Endodermal cell (in vitro differentiated cells): ENCODE measurements around the gene NINJ1. TPM values are rescaled to one million over a fixed set of nuclear protein-coding genes. Genes with fewer than 3 reads are reported as not detected.

Experiments
- DNase-seq: peaks from one replicate; pipeline ENCODE4 v3.0.0-alpha.2; 2017
- H3K27ac ChIP-seq: 2 replicates; pipeline ENCODE4 v1.5.1; 2013; ENCODE audit warnings: mild to moderate bottlenecking, low read depth, low read length, moderate library complexity
- H3K27me3 ChIP-seq: 2 replicates; pipeline ENCODE4 v1.6.1; 2013; ENCODE audit warnings: mild to moderate bottlenecking, low read length, moderate library complexity; ENCODE audit not compliant: insufficient read depth, control insufficient read depth, poor library complexity, severe bottlenecking
- H3K36me3 ChIP-seq: 2 replicates; pipeline ENCODE4 v1.7.0; 2013; ENCODE audit warnings: mild to moderate bottlenecking, low read length, moderate library complexity; ENCODE audit not compliant: control insufficient read depth, insufficient read depth
- H3K4me1 ChIP-seq: one replicate; pipeline ENCODE4 v1.7.0; 2013; ENCODE audit warnings: low read length; ENCODE audit not compliant: control insufficient read depth, insufficient read depth
- H3K4me3 ChIP-seq: 2 replicates; pipeline ENCODE4 v1.5.1; 2013; ENCODE audit warnings: mild to moderate bottlenecking, low read length, moderate library complexity
- H3K9ac ChIP-seq: 2 replicates; pipeline ENCODE4 v1.6.1; 2013; ENCODE audit warnings: mild to moderate bottlenecking, low read length, moderate library complexity; ENCODE audit not compliant: poor library complexity, severe bottlenecking; ENCODE audit errors: extremely low read depth
- H3K9me3 ChIP-seq: 2 replicates; pipeline ENCODE4 v1.6.1; 2013; ENCODE audit warnings: mild to moderate bottlenecking, low read length, moderate library complexity; ENCODE audit not compliant: control insufficient read depth
- H3K27ac Mint-ChIP-seq: 2 replicates; pipeline ENCODE4 v1.8.0; 2020; ENCODE audit warnings: mixed read lengths
- H3K27me3 Mint-ChIP-seq: 2 replicates; pipeline ENCODE4 v1.8.0; 2021; ENCODE audit warnings: mild to moderate bottlenecking, mixed read lengths; ENCODE audit not compliant: insufficient read depth
- H3K36me3 Mint-ChIP-seq: 2 replicates; pipeline ENCODE4 v1.8.0; 2020; ENCODE audit warnings: low read depth, mixed read lengths
- H3K4me1 Mint-ChIP-seq: 2 replicates; pipeline ENCODE4 v1.8.0; 2020; ENCODE audit warnings: mixed read lengths
- H3K4me3 Mint-ChIP-seq: 2 replicates; pipeline ENCODE4 v1.8.0; 2020; ENCODE audit warnings: mild to moderate bottlenecking, moderate library complexity, mixed read lengths
- H3K9me3 Mint-ChIP-seq: 2 replicates; pipeline ENCODE4 v1.8.0; 2020; ENCODE audit warnings: mild to moderate bottlenecking, mixed read lengths
- CTCF ChIP-seq: fragments of 200-600 bp; sonication (generic); conservative IDR thresholded peaks from 2 replicates; pipeline ENCODE4 v1.5.0; 2021; ENCODE audit warnings: antibody characterized with exemption, mild to moderate bottlenecking
- WGBS, 2 experiments: methylation state at CpG; one replicate each; pipeline versions ENCODE4 v1.1.5 to v1.1.7; 2013; ENCODE audit warnings: missing lambda C conversion rate in 2 of 2, mixed read lengths in 1 of 2; ENCODE audit not compliant: insufficient coverage in 1 of 2, insufficient read length in 1 of 2; 5-methylcytosine and 5-hydroxymethylcytosine counted together
- total RNA-seq, 2 donors: library from RNA; stranded (reverse); fragmentation: NEBNext Ultra II Directional in 1 of 2; extraction: Animal tissue kit (Norgen Biotek cat#: 25700) in 1 of 2; gene quantifications; 2 replicates in 1 of 2; 3 replicates in 1 of 2; pipeline ENCODE4 v1.2.1, GENCODE V29; 2021

The NINJ1 gene
- total RNA-seq, 2 donors from 2014 or later, result 24.2 to 32.0 TPM

DNA sequence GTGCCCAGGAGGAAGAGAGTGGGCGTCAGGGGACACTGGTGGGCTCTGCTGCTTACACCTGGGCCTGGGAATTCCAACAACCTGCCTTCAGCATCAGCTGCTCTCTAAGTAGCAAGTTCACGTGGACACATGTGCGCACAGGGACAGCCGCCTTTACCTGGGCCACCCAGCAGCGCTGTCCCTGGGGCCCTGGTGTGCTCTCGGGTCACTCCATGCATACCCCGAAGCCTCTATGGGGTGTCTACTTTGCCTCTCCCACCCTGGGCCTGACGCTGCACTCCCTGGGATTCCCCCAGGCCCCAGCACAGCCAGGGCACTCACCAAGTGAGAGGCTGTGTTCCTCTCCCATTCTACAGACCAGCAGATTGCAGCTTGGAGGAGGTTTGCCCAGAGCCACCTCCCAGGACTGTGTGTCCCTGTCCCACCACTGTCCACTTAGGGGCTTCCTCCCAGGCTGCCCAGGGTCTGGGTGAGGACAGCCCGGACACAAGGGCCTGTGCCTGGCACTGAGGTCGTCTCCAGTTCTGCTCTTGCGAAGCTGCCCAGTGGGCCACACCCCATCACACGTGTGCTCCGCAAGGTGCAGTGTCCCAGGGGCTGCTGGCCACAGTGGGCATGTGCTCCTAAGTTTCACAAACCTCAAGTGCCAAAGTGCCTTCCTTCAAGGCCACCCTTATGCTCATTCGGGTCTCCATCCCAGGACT is 5.9 kb downstream of the NINJ1 start:
- H3K27ac ChIP-seq, result no peak overlapping the region
- H3K27me3 ChIP-seq, result no peaks in the 10 kb centered on the region
- Mint-ChIP-seq H3K36me3 (peaks cover 14% of the 10 kb centered on the region), H3K4me3 (no peak overlapping the region), H3K4me1 (peaks cover 13% of the 10 kb centered on the region), H3K27ac (no peak overlapping the region), H3K27me3 (no peaks in the 10 kb centered on the region), H3K9me3 (no peaks in the 10 kb centered on the region)
- peak; percentile 37 for DNase-seq
- no peak for TF ChIP-seq CTCF
- H3K4me3 ChIP-seq, result no peak overlapping the region
- no peaks in the 10 kb centered on the region for H3K9me3 ChIP-seq
- H3K36me3 ChIP-seq, result no peaks in the 10 kb centered on the region
- H3K9ac ChIP-seq, result no peak overlapping the region
- 89 to 93% methylated on average over 12 to 14 of the region's 14 CpGs for WGBS, 2 experiments
- peaks cover 5% of the 10 kb centered on the region for H3K4me1 ChIP-seq

GRCh38 chr9:93127395-93127911 is 6.6 kb downstream of the NINJ1 start:
- Mint-ChIP-seq H3K9me3 (no peaks in the 10 kb centered on the region), H3K27me3 (no peaks in the 10 kb centered on the region)
- 87% methylated on average over 8 of the region's 8 CpGs for WGBS, 2 experiments

DNA sequence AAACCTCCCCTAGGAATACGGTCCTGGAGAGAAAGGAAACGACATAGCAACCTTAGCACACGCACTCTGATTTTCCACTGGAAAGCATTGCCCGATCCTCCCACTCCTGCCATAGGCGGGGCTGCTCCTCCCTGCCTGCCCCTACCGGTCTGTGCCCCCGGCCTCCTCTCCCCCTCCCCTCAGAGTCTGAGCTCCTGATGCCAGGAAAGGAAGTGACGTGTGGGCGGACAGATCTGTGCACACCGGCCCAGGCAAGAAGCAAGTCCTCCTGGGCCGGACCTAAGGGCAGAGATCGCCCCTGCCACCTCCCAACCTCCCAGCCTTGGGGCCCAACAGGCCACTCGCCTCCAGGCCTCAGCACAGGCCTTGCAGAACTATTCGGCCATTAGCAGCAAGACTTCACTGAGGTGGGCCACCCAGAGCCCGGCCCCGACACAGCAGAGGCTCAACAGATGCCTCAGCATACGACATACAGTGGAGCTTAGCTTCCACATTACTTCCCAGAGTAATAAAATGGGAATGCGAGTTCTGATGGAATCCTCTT is 7.2 kb downstream of the NINJ1 start:
- Histone ChIP-seq H3K36me3 (no peaks in the 10 kb centered on the region), H3K27me3 (no peaks in the 10 kb centered on the region), H3K4me1 (no peaks in the 10 kb centered on the region), H3K27ac (peak overlapping the region; percentile 55), H3K9me3 (no peaks in the 10 kb centered on the region), H3K9ac (no peak overlapping the region), H3K4me3 (no peak overlapping the region)
- 77 to 84% methylated on average over 7 to 18 of the region's 18 CpGs for WGBS, 2 experiments
- Mint-ChIP-seq H3K4me1 (peaks cover 3% of the 10 kb centered on the region), H3K36me3 (peaks cover 14% of the 10 kb centered on the region), H3K9me3 (no peaks in the 10 kb centered on the region), H3K27me3 (no peaks in the 10 kb centered on the region), H3K4me3 (no peak overlapping the region), H3K27ac (peak overlapping the region; percentile 44)
- peak; percentile 59 for DNase-seq
- no peak for TF ChIP-seq CTCF

More at GRCh38 chr9:93127395-93127911, 6.6 kb downstream of the NINJ1 start:
- peak; percentile 45 for DNase-seq
- H3K36me3 ChIP-seq, result no peaks in the 10 kb centered on the region
- Mint-ChIP-seq H3K36me3 (peaks cover 14% of the 10 kb centered on the region), H3K27ac (peak overlapping the region; percentile 44), H3K4me3 (no peak overlapping the region), H3K4me1 (peaks cover 6% of the 10 kb centered on the region)
- H3K9me3 ChIP-seq, result no peaks in the 10 kb centered on the region
- no peaks in the 10 kb centered on the region for H3K27me3 ChIP-seq
- no peak for TF ChIP-seq CTCF
- peak overlapping the region; percentile 55 for H3K27ac ChIP-seq
- no peak overlapping the region for H3K4me3 ChIP-seq
- no peak overlapping the region for H3K9ac ChIP-seq
- no peaks in the 10 kb centered on the region for H3K4me1 ChIP-seq
